NCI-H146 (cell line): ENCODE results near the gene IL1R2.
A peak's percentile ranks its signal among the peaks of the same experiment; 100 is the strongest.

ENCODE experiments used
- DNase-seq: peaks from one replicate; lab custom pipeline; 2025; lab: John Stamatoyannopoulos, UW

IL1R2 gene

DNA sequence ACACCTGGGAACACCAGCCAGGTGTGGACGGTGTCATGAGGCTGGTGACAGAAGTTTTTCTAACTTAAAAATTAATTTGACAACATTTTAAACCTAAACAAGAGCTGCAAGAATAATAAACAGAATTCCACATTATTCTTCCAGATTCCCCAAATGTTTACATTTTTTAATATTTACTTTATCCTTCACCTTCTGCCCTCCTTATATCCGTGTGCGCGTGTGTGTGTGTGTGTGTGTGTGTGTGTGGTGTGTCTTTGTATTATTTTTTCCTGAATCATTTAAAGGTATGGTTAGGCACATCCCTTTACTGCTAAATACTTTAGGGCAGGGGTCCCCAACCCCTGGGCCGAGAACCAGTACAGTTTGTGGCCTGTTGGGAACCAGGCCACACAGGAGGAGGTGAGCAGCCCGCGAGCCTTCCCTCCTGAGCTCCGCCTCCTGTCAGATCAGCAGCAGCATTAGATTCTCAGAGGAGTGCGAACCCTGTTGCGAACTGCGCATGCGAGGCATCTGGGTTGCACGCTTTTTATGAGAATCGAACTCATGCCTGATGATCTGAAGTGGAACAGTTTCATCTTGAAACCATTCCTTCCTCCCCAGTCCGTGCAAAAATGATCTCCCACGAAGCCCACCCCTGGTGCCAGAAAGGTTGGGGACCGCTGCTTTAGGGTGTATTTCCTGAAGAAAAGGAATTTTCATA lies 16.4 kb upstream of the IL1R2 start:
- no peak for DNase-seq

DNA sequence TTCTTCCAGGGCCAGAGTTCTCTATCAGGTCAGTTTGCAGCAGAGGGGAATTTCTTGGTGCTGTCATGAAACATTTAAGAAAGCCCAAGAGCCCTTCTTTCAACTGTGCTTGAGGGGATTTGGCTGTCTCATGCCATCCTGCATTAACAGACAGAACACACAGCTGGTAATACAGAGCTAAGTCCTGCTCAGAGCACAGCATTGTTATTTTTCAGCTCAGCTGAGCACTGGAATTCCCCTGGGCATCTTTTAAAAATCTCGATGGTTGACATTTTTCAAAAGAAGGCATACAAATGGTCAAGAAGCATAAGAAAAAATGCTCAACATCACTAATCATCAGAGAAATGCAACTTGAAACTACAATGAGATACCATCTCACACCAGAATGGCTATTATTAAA lies 14.9 kb upstream of the IL1R2 start:
- no peak for DNase-seq

DNA sequence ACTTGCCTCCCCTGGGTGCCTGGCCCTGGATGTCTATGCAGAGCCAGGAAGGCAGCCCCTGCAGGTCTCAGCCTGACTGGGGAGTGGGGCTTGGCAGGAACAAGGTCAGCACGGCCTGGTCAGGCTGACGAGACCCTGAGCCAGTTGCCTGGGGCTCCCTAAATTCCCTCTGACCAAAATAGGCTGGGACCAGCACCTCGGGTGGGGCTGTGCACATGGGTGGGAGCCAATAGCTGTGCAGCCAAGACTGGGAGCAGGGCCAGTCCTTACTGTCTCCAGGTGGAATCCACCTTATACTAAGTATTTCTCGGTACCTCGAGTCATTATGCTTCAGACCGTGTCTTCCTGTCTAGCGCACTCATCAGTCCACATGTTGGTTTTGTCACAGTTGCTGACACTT lies 11.4 kb upstream of the IL1R2 start:
- DNase-seq = no peak

DNA sequence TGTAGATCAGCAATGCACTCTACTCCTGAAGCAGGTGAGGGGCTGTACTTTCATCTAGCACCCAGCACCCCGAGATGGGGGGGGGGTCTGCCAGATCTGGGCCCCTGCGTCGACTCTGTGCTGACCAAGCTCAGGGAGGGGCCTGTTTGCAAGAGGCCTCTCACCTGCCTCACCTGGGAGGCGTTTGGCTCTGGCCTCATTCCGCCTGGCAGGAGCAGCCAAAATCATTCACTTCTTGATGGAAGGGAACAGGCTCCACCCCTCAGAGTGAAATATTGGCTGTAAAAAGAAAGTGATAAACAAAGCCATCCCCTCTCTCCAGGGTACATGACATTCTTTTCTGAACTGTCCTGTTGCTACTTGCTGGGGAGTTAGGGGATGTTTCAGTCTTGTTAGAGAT lies 10.7 kb upstream of the IL1R2 start:
- DNase-seq = no peak

DNA sequence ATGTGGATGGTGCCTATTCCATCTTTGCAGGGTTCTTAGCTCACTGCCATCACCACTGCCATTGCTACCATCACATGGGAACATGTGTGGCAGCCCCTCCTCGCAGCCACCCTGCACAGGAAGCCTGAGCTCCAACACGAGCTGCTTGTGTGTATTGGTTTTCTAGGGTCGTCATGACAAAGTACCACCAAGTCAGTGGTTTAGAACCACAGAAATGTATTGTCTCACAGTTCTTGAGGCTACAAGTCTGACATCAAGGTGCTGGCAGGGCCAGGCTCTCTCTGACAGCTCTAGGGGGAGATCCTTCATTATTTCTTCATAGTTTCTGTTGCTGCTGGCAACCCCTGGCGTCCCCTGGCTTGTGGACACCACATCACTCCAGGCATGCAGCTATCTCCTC lies 10.3 kb upstream of the IL1R2 start:
- no peak for DNase-seq

DNA sequence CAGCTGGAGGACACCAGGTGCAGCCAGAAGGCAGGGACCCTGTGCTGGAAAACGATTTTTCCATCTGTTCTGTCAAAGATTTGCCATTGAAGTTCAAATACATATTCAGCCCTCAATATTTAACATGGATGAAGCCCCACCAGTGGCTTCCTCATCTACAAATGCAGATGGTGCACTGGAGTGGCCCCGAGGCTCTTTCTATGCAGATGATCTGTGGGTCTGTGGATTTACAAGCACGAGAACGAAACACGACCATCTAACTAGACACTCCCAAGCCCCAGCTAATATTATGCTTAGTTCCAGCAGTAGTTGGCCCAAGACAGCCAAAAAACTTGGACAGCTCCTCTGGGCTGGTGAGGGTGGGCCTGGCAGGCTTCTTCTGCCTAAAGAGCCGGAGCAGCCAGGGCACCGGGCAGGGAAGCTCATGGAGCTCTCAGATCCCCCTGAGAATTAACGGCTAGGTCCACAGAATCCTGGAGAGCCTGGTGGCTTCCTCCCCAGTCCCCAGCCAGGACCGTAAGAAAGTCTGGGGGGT lies 9.2 kb upstream of the IL1R2 start:
- no peak for DNase-seq

DNA sequence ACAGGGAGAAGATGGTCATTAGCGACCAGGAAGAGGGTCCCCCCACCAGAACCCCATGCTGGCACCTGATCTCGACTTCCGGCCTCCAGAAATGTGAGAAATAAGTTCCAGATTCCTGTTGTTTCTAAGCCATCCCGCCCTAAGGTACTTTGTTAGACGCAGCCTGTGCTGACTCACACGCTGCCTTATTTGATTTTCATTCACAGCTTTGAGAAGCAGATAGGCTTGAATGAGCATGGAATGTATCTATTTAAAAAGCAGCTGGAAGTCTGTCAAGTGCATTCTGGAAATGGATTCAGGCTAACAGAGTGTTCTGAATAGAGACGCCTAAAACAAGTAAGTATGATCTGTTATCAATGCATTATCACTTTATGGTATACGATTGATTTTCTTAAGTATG lies 8.3 kb upstream of the IL1R2 start:
- peak; percentile 10 for DNase-seq

DNA sequence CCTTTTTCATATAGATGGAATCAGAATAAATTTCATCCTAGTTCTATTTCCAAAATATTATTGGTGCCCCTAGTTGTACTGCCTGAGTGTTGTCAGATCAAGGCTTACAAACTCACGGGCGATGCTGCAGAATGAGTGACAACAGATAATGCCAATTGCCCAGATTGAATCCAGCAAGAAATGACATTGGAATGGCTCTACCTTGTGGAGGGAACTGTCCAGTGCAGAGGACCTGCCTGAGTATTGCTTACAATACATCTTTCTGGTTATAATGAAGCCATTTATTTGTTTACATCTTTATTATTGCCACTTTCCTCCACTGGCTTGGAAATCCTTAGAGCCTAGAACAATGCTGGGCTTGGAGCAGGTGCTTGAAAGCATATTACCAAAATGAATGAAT lies 7.8 kb upstream of the IL1R2 start:
- no peak for DNase-seq

DNA sequence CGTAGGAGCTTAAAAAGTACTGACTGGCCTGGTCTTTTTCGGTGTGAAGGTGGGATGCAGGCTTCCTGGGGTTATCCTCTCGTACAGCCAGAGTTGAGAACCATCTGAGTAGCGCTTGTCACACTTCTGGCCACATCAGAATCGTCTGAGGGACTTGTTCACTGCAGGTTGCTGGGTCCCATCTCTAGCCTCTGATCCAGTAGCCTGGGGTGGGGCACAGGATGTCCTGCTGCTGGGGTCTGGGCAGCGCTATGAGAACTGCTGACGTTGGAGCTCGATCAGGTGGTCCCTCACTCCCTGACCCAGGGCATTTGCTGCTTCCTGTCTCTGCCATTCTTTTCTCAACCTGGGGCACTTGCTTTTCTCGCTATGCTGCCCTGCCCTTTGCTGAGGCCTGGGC lies 7.1 kb upstream of the IL1R2 start:
- no peak for DNase-seq

DNA sequence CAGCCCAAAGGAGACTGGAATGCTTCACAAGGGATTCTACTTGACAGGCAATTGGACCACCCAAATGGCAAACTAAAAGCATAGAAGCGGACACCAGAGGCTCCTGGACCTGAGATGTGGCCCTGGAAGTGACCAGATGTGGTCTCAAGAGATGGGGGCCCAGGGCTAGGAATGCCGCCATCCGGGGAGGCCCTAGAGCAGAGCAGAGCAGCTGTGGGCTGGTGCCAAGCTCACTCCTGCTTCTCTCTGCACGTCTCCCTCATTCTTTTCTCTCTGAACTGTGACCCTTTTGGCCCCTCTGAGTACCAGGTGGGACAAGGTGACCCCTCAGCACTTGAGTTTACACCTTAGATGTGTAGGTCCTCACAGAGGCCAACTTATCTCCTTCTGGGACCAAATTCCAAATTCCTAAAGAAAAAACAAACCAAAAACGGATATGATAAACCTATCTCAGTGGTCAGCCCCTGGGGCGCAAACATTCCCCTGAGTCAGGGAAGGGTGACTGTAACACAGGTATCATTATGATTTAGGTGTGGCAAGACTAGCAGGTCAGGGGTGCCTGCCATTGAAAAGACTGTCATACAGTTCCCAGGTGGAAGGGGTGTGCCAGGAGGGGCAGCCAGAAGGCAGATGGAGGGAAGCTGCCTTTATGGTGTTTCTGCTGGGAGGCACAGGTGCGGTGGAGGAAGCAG lies 6.5 kb upstream of the IL1R2 start:
- no peak for DNase-seq

DNA sequence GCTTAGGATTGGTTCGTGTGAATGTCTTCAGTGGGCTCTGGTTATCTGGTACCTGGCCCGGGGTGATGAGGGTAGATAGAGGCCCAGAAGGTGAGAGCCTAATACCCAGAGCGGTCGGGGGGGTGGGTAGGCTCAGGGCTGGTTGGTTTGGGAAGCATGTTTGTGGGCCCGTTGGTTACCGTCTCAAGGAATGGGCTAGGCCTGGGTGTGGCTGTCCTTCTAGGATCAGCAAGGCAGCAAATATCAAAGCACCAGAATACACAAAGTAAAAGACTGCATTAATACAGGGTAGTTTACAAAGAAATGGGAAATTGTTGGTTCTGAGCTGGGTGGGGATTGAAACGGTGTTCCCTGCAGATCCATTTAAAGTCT lies 6.0 kb upstream of the IL1R2 start:
- no peak for DNase-seq

DNA sequence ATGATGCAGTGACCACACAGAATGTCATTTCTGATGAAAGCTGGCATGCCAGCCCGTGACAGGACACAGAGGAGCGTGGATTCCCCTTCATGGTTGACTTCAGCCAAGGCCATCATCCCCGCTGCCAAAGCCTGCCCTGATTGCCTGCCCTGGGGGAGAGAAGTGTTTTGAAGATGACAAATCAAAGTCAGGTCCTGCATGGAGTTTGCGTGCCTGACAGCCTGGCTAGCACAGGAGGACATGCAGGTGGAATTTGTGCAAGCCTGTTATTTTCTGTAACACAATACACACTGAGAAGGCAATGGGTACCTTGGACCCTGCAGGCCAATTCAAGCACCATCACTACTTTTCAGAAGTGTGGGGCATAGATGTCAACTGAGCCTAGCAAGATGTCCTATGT lies 5.4 kb upstream of the IL1R2 start:
- DNase-seq = no peak

DNA sequence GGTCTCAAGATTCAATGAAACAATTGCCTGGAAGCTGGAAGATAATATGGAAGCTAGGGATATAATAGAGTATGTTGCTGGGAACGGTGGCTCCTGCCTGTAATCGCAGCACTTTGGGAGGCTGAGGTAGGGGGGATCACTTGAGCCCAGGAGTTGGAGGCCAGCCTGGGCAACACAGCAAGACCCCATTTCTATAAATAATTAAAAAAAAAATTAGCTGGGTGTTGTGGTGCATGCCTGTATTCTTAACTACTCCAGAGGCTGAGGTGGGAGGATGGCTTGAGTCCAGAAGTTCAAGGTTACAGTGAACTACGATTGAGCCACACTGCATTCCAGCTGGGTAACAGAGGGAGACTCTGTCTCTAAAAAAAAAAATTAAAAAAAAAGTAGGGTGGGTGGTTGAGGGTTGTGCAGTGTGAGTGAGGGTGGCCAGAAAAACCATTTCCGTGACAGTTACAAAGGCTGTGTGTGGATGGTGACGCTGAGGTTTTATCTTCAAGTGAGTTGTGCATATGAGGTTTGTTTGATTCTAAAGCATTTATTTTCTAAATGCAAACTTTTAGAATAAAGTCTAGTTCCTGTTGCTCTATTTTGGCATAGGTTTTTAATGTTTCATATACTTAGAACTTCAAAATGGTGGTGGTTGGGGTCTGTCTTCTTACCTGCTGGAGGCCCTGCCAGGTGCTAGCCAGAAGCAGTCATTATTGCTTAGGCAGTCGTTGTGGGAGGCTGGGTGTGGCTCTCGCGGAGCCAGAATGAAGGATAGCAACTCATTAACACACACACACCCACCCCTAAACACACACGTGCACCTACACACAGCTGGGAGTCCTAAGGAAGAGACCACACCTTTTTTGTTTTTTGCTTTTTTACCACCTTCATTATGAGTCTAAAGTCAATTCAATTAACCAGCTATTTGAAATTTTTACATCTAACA lies 4.7 kb upstream of the IL1R2 start:
- no peak for DNase-seq

DNA sequence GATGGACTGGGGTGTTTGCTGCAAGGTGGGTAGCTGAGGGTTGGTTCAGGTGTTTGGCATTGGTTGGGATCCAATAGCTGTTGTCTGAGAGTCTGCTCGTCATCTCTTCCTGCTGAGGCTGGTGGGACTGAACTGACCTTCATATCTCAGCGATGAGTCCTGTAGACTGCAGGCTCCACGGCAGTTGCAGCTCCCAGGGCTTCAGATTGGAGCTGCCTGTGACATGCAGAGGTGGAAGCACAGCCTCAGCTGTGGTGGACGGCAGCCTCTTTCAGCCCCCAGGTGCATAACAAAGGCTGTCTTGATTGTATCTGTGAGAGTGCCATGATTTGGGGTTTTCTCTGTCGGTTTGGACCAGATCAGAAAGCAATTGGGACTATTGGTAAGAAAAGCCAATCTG lies 3.9 kb upstream of the IL1R2 start:
- DNase-seq = no peak

DNA sequence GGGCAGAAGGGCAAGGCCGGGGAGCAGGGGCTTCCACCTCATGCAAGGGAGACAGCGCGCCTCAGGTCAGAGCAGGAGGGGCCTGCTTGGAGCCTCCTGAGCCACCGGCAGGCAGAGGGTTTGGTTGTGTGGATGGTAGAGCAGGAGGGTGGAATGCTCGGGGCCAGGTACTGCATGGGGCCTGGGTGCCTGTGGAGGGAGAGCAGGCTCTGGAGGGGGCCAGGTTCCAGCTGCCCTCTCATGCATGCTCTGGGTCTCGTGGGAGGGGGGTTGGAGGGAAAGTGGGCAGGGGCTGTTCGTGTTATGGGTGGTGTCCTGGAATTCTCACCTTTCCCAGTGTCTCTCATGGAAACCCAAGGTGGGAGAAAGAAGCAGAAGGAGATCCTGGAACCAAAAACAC lies 3.2 kb upstream of the IL1R2 start:
- no peak for DNase-seq

DNA sequence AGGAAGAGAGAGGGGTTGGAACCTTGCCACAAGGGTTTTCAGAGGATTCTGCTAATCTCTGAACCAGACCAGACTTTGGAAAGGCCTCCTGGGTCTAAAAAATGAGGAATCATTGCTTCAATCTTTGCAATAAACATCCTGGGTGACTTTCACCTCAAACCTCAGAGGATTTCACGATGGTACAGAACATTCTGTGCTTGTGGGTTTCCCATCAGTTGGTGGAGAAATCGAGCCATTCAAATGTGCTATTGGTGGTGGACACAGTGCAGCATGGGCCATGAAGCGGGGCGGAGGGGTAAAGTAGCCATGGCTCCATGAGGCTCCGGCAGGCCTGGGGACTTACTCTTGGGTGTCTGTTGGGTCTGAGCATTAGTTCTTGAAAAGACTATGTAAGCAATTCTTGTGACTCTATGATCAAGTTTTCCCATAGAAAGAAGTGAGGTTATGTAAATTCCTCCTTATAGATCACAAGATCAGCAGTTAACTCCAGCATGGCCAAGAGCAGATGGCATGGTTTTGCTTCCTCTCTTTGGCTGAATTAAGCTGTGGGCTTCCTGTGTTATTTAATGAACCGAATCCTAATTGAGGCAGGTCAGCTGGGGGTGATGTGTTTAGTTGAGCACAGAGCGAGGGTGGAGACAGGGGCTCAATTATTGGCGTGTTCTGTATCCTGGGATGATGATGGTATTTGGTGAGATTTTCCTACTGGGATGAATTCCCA lies 1.9 kb upstream of the IL1R2 start:
- no peak for DNase-seq

DNA sequence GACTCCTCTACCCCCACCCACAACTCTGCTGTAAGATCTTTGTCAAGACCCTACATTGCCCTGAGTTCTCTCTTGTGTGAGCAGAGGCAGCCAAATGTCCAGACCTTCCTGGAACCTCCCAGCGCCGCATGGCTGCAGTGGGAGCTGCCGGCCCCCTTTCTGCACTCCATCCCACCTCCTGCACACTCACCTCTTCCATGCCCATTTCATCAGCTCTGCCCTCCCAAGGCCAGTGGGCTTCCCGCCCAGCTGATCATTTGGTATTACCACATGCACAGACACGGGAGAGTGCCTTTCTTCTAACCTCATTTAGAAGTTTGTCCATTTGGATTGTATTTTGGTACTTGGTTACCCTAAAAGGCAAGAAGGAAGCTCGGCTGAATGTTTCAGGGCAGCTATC lies 2.0 kb downstream of the IL1R2 start:
- DNase-seq = no peak

DNA sequence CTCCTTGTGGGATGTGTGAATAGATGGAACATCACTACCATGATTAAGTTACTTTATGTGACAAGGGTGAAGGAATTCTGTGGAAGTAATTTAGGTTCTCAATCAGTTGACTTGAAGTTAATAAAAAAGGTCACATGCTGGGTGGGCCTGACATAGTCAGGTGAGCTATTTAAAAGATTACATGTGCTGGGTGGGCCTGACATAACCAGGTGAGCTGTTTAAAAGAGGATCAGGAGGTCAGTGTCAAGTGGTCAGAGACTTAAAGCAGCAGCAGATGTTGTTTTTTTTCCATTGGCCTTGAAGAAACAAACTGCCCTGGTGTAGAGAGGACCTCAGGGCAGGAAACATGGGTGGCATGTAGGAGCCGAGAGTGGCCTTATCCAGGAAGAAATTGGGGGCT lies 3.3 kb downstream of the IL1R2 start:
- no peak for DNase-seq

DNA sequence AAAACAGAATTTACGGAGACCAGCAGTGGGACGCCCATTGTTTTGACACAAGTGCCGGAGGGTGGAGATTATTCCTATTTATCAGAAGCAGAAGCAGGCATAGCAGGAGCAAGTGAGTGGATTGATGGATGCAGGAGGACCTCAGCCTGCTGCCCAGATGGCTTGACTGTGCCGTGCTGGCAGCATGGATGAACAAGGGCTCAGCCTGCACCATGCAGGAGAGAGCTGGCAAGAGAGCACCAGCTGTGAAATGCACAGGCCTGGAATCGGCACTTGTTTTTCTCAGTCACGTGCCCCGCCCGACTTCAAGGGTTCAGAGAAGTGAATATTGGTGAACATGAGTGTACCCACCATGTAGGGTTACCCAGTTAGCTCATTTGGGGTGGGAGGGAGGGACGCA lies 4.0 kb downstream of the IL1R2 start:
- no peak for DNase-seq

DNA sequence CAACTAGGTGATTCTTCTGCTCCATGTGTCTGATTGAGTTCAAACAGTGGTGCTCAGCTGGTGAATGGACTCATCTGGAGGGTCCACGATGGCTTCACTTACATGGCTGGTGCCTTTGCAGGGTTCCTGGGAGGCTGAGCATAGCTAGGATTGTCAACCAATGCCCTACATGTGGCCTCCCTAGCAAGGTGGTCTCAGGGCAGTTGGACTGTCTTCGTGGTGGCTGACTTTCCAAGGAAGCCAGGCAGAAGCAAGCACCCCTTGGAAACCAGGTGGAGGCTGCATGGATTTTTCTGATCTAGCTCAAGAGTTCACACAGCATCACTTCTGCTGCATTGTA lies 6.8 kb downstream of the IL1R2 start:
- no peak for DNase-seq

DNA sequence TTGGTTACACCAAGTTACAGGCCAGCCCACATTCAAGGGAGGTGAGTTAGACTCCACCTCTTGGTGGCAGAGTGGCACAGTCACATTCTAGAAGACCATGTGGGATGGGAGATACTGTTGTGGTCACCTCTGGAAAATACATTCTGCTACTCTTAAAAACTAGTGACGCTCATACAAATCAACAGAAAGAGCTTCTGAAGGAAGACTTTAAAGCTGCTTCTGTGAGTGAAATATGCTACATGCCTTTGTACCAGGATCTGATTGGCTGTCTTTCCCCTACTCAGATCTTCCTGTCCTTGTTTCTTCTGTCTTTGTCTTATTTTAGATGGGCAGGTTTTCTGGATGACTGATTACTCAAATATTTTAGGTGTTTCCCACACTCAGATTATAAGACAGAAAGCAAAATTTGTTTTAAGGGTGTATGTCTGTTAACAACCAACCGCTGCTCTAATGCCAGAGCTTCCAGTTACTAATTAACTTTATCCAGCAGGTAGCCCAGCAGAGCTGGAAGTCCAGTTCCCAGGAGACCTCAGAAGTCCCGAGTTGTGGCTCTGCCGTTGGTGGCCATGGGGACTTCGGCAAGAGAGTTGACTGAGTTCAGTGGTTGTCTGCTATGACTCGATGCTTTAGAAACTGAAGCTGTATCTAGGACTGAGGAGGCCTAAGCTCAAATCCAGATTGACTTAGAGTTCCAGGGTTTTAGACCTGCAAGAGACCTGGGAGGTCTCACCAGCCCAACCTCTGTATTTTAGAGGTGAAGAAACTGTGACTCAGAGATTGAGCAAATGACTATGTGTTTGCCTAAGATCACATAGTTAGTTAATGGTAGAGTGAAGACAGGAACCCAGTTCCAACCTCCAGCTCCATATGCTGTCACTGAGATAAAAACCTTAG lies 7.4 kb downstream of the IL1R2 start:
- DNase-seq = no peak
